H9 (cell line): ENCODE results near the gene WNT7B. TPM values are rescaled to one million over a fixed set of nuclear protein-coding genes. Genes with fewer than 3 reads are reported as not detected.

Experiments
- DNase-seq: peaks from one replicate; pipeline ENCODE4 v3.0.0-alpha.2; 2017
- H2AFZ ChIP-seq: one replicate; pipeline ENCODE4 v1.6.1; 2013; ENCODE audit warnings: mild to moderate bottlenecking, low read length, control low read depth, moderate library complexity
- H2AK5ac ChIP-seq: 2 replicates; pipeline ENCODE4 v1.6.1; 2013; ENCODE audit warnings: low read length, control low read depth, mixed read lengths; ENCODE audit not compliant: insufficient read length
- H2BK120ac ChIP-seq: one replicate; pipeline ENCODE4 v1.6.1; 2013; ENCODE audit warnings: low read depth, mild to moderate bottlenecking, low read length, control low read depth, inconsistent platforms; ENCODE audit not compliant: poor library complexity, severe bottlenecking
- H2BK12ac ChIP-seq: 2 replicates; pipeline ENCODE4 v1.6.1; 2013; ENCODE audit warnings: low read length, control low read depth, mixed read lengths, low read depth; ENCODE audit not compliant: insufficient read length
- H2BK15ac ChIP-seq: 2 replicates; pipeline ENCODE4 v1.6.1; 2013; ENCODE audit warnings: low read depth, low read length, control low read depth
- H2BK20ac ChIP-seq: one replicate; pipeline ENCODE4 v1.6.1; 2013; ENCODE audit warnings: low read depth, mild to moderate bottlenecking, low read length, control low read depth, inconsistent platforms; ENCODE audit not compliant: poor library complexity, severe bottlenecking
- H2BK5ac ChIP-seq: 2 replicates; pipeline ENCODE4 v1.6.1; 2013; ENCODE audit warnings: low read length, control low read depth, mixed read lengths; ENCODE audit not compliant: insufficient read length
- H3K14ac ChIP-seq: 2 replicates; pipeline ENCODE4 v1.6.1; 2013; ENCODE audit warnings: low read length, control low read depth; ENCODE audit not compliant: insufficient read depth
- H3K18ac ChIP-seq: 2 replicates; pipeline ENCODE4 v1.6.1; 2013; ENCODE audit warnings: low read depth, mild to moderate bottlenecking, mixed read lengths, low read length, control low read depth; ENCODE audit not compliant: insufficient read length
- H3K23ac ChIP-seq: 2 replicates; pipeline ENCODE4 v1.6.1; 2013; ENCODE audit warnings: low read length, control low read depth, mixed read lengths, low read depth; ENCODE audit not compliant: insufficient read length
- H3K23me2 ChIP-seq: 2 replicates; pipeline ENCODE4 v1.6.1; 2013; ENCODE audit warnings: low read depth, mild to moderate bottlenecking, mixed read lengths, low read length, control low read depth; ENCODE audit not compliant: insufficient read length, poor library complexity, severe bottlenecking
- H3K27ac ChIP-seq: 2 replicates; pipeline ENCODE4 v1.5.1; 2013; ENCODE audit warnings: low read length, control low read depth, mixed read lengths, low read depth; ENCODE audit not compliant: insufficient read length
- H3K27me3 ChIP-seq: 2 replicates; pipeline ENCODE4 v1.6.1; 2013; ENCODE audit warnings: low read length, control low read depth, inconsistent platforms; ENCODE audit not compliant: insufficient read depth
- H3K4ac ChIP-seq: 2 replicates; pipeline ENCODE4 v1.6.1; 2013; ENCODE audit warnings: low read depth, mild to moderate bottlenecking, control low read depth, inconsistent platforms, low read length, moderate library complexity
- H3K4me1 ChIP-seq: 2 replicates; pipeline ENCODE4 v1.6.1; 2013; ENCODE audit warnings: low read length, control low read depth, inconsistent platforms; ENCODE audit not compliant: insufficient read depth
- H3K4me2 ChIP-seq: 2 replicates; pipeline ENCODE4 v1.6.1; 2013; ENCODE audit warnings: low read length, control low read depth, mixed read lengths; ENCODE audit not compliant: insufficient read length, insufficient read depth
- H3K56ac ChIP-seq: 2 replicates; pipeline ENCODE4 v1.6.1; 2013; ENCODE audit warnings: low read depth, mild to moderate bottlenecking, mixed read lengths, low read length, control low read depth; ENCODE audit not compliant: insufficient read length
- H3K79me1 ChIP-seq: 2 replicates; pipeline ENCODE4 v1.6.1; 2013; ENCODE audit warnings: low read depth, mild to moderate bottlenecking, moderate library complexity, low read length, control low read depth, inconsistent platforms; ENCODE audit not compliant: insufficient read depth, poor library complexity, severe bottlenecking
- H3K79me2 ChIP-seq: 2 replicates; pipeline ENCODE4 v1.6.1; 2013; ENCODE audit warnings: low read length, control low read depth, inconsistent platforms; ENCODE audit not compliant: insufficient read depth
- H3K9ac ChIP-seq: 2 replicates; pipeline ENCODE4 v1.6.1; 2013; ENCODE audit warnings: low read length, control low read depth, mixed read lengths; ENCODE audit not compliant: insufficient read length; ENCODE audit errors: extremely low read depth
- H3K9me3 ChIP-seq: one replicate; pipeline ENCODE4 v1.6.1; 2013; ENCODE audit warnings: low read depth, low read length, inconsistent platforms; ENCODE audit not compliant: control insufficient read depth
- H3T11ph ChIP-seq: one replicate; pipeline ENCODE4 v1.6.1; 2013; ENCODE audit warnings: mild to moderate bottlenecking, low read length, control low read depth, inconsistent platforms
- H4K20me1 ChIP-seq: one replicate; pipeline ENCODE4 v1.6.1; 2013; ENCODE audit not compliant: control insufficient read depth, insufficient read length, insufficient read depth
- H4K5ac ChIP-seq: 2 replicates; pipeline ENCODE4 v1.6.1; 2013; ENCODE audit warnings: low read depth, mild to moderate bottlenecking, mixed read lengths, low read length, control low read depth; ENCODE audit not compliant: insufficient read length
- H4K8ac ChIP-seq: replicated peaks from 2 replicates; pipeline ENCODE4 v1.6.1; 2013; ENCODE audit warnings: low read length, control low read depth, mixed read lengths, low read depth; ENCODE audit not compliant: insufficient read length
- H4K91ac ChIP-seq: 2 replicates; pipeline ENCODE4 v1.6.1; 2013; ENCODE audit warnings: low read depth, mild to moderate bottlenecking, moderate library complexity, mixed read lengths, low read length, control low read depth; ENCODE audit not compliant: insufficient read length
- H3K27ac Mint-ChIP-seq, 3 experiments: 2 replicates in 2 of 3; 3 replicates in 1 of 3; pipeline ENCODE4 v1.8.0; 2020 to 2021; ENCODE audit warnings: mixed read lengths in 3 of 3, mild to moderate bottlenecking in 1 of 3, moderate library complexity in 1 of 3
- H3K27me3 Mint-ChIP-seq: 2 replicates; pipeline ENCODE4 v1.8.0; 2021; ENCODE audit warnings: low read depth, mild to moderate bottlenecking, moderate library complexity, mixed read lengths
- H3K36me3 Mint-ChIP-seq, 3 experiments: 2 replicates in 2 of 3; 3 replicates in 1 of 3; pipeline ENCODE4 v1.8.0; 2020 to 2021; ENCODE audit warnings: low read depth in 3 of 3, mixed read lengths in 3 of 3; ENCODE audit not compliant: insufficient read depth in 1 of 3
- H3K4me1 Mint-ChIP-seq, 2 experiments: 2 replicates each; pipeline ENCODE4 v1.8.0; 2020; ENCODE audit warnings: mixed read lengths in 2 of 2
- H3K4me3 Mint-ChIP-seq, 2 experiments: 2 replicates in 1 of 2; 3 replicates in 1 of 2; pipeline ENCODE4 v1.8.0; 2020 to 2021; ENCODE audit warnings: mild to moderate bottlenecking in 2 of 2, mixed read lengths in 2 of 2, moderate library complexity in 1 of 2
- H3K9me3 Mint-ChIP-seq, 2 experiments: 2 replicates in 1 of 2; 3 replicates in 1 of 2; pipeline ENCODE4 v1.8.0; 2020; ENCODE audit warnings: mild to moderate bottlenecking in 2 of 2, mixed read lengths in 2 of 2, moderate library complexity in 1 of 2
- CTCF ChIP-seq: fragments of 200-600 bp; sonication (generic); conservative IDR thresholded peaks from 3 replicates; pipeline ENCODE4 v1.8.0; 2021; ENCODE audit warnings: antibody characterized with exemption, mild to moderate bottlenecking
- WGBS: extraction: QIAGEN DNeasy Blood & Tissue Kit; methylation state at CpG from one replicate; pipeline ENCODE4 v1.1.7; 2013; ENCODE audit warnings: missing lambda C conversion rate, low lambda C conversion rate, mixed read lengths; ENCODE audit not compliant: insufficient read length; ENCODE audit errors: extremely low coverage; 5-methylcytosine and 5-hydroxymethylcytosine counted together
- total RNA-seq: library from RNA; stranded (reverse); gene quantifications from 2 replicates; pipeline ENCODE4 v1.2.1, GENCODE V29; 2021

Gene WNT7B
- total RNA-seq, 1 experiment from 2014 or later: 0.09 TPM

DNA sequence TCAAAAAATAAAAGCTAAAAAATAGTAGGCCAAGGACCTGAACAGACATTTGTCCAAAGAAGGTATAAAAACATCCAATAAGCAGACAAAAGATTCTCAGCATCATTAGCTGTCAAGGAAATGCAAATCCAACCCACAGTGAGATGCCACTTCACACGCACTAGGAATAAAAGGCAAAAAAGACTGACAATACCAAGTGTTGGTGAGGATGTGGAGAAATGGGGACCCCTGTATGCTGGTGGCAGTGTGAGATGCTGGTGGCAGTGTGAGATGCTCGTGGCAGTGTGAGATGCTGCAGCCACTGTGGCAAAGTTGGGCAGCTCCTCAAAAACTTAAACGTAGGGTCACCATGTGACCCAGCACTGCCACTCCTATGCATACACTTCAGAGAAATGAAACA, 38.0 kb downstream of the WNT7B start:
- Histone ChIP-seq H3K27ac (no peak overlapping the region), H3K14ac (no peak overlapping the region), H3K4ac (no peak overlapping the region), H3K4me1 (no peaks in the 10 kb centered on the region), H4K8ac (no peak overlapping the region), H3K9ac (no peak overlapping the region), H3K4me2 (no peak overlapping the region), H2BK12ac (no peak overlapping the region), H3K18ac (no peak overlapping the region), H3K79me2 (no peaks in the 10 kb centered on the region), H2AK5ac (no peak overlapping the region), H4K5ac (no peak overlapping the region), H3K27me3 (no peaks in the 10 kb centered on the region), H3K23me2 (no peaks in the 10 kb centered on the region), H2AFZ (no peak overlapping the region), H2BK20ac (no peak overlapping the region), H4K91ac (no peak overlapping the region), H3K79me1 (no peaks in the 10 kb centered on the region), H2BK5ac (no peak overlapping the region), H3T11ph (no peak overlapping the region), H3K56ac (no peak overlapping the region), H2BK15ac (no peak overlapping the region), H3K9me3 (no peaks in the 10 kb centered on the region), H2BK120ac (no peak overlapping the region), H3K23ac (no peak overlapping the region), H4K20me1 (no peaks in the 10 kb centered on the region)
- peaks cover 0 to 4% of the 10 kb centered on the region in 2 experiments; a peak in 2 of 4 replicates for H3K4me1 Mint-ChIP-seq
- H3K27ac Mint-ChIP-seq: no peak overlapping the region
- no peak for DNase-seq
- no peaks in the 10 kb centered on the region; a peak in 1 of 5 replicates for H3K9me3 Mint-ChIP-seq
- TF ChIP-seq CTCF: no peak
- no CpG with 5 or more reads among the region's 3 CpGs for WGBS
- no peaks in the 10 kb centered on the region for H3K36me3 Mint-ChIP-seq
- no peak overlapping the region for H3K4me3 Mint-ChIP-seq
- peaks cover 18% of the 10 kb centered on the region for H3K27me3 Mint-ChIP-seq
